Measurements from ENCODE around the gene UBQLN4.

Gene UBQLN4

DNA sequence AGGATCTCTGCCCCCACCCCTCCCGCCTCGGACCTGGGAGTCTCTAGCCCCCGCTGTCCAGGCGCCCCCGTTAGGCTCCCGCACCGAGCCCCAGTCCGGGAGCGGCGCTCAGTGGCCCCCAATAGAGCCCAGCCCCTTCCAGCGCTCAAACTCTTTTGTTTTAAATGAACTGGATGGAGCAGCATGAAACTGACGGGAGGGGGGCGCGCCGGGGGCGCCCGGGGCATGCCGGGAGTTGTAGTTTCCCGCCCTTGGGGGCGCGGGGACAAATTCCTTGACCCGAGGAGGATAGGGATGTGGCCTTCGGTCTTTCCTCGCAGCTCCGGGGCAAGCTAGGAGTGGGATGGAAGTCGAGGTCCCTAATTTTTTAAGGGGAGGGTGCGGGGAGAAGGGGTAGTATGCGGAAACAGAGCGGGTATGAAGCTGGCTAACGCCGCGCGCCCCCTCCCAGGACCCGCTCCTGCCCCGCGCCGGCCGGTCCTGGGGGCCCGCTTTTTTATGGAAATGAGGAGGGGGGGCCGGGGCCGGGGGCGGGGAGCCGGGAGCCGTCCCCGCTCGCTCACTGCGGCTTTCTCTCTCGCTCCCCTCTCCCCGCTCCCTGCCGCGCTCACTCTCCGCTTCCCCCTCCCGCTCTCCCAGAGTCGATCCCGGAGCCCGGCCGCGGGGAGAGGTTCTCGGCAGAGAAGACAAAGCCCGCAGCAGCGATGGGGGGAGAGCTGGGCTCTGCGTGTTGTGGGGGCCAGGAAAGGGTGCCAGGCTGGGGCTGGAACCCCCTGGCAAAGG, 28.9 kb upstream of the UBQLN4 start, which contains the start of gene MEX3A:
TSS of gene MEX3A (minus strand) at position 157 of the 783 bp plus-strand sequence. CDS start 467 bp downstream, outside the sequence.
- H3K9me3 ChIP-seq (ENCODE audit: insufficient read depth, low read length), result no peaks in the 10 kb centered on the region
- no peaks in the 10 kb centered on the region for H3K9me2 ChIP-seq (replicated peaks; ENCODE audit: insufficient read depth, low read length)
- H3K9ac ChIP-seq (ENCODE audit: low read length), result peak within 1 kb of the TSS; percentile 56
- H3K36me3 ChIP-seq (ENCODE audit: low read length), result no peaks in the 10 kb centered on the region
- no peaks in the 10 kb centered on the region for H3F3A ChIP-seq (ENCODE audit: insufficient read depth)
- no peaks in the 10 kb centered on the region for H3K79me2 ChIP-seq (ENCODE audit: insufficient read depth, low read length)
- no peaks in the 10 kb centered on the region for H4K20me1 ChIP-seq (ENCODE audit: low read depth, low read length)
- H3K27me3 ChIP-seq (ENCODE audit: low read length), result no peaks in the 10 kb centered on the region
- TF ChIP-seq EZH2phosphoT487 (conservative IDR thresholded peaks at IDR 0.05; ENCODE audit: low read length), result no peak
- TF ChIP-seq, protein P1, sequence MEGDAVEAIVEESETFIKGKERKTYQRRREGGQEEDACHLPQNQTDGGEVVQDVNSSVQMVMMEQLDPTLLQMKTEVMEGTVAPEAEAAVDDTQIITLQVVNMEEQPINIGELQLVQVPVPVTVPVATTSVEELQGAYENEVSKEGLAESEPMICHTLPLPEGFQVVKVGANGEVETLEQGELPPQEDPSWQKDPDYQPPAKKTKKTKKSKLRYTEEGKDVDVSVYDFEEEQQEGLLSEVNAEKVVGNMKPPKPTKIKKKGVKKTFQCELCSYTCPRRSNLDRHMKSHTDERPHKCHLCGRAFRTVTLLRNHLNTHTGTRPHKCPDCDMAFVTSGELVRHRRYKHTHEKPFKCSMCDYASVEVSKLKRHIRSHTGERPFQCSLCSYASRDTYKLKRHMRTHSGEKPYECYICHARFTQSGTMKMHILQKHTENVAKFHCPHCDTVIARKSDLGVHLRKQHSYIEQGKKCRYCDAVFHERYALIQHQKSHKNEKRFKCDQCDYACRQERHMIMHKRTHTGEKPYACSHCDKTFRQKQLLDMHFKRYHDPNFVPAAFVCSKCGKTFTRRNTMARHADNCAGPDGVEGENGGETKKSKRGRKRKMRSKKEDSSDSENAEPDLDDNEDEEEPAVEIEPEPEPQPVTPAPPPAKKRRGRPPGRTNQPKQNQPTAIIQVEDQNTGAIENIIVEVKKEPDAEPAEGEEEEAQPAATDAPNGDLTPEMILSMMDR (IDR thresholded peaks at IDR 0.05; ENCODE audit: insufficient read depth, low read length, poor library complexity, severe bottlenecking), result no peak
- H3K4me3 ChIP-seq (ENCODE audit: insufficient read depth, low read length, poor library complexity, severe bottlenecking), result peak within 1 kb of the TSS; percentile 70
- peak within 1 kb of the TSS; percentile 79 for H3K4me2 ChIP-seq (ENCODE audit: low read depth, low read length, poor library complexity, severe bottlenecking)
- no peak within 1 kb of the TSS for H3K27ac ChIP-seq (ENCODE audit: low read depth, low read length)
- peak within 1 kb of the TSS; percentile 67 for H2AFZ ChIP-seq (ENCODE audit: low read depth, low read length, severe bottlenecking)

- H2AFZ ChIP-seq (ENCODE audit: low read depth, low read length, severe bottlenecking), result peak overlapping the region; percentile 67
These were observed 28.3 kb upstream of the UBQLN4 start for GRCh38 chr1:156081917-156082308.

DNA sequence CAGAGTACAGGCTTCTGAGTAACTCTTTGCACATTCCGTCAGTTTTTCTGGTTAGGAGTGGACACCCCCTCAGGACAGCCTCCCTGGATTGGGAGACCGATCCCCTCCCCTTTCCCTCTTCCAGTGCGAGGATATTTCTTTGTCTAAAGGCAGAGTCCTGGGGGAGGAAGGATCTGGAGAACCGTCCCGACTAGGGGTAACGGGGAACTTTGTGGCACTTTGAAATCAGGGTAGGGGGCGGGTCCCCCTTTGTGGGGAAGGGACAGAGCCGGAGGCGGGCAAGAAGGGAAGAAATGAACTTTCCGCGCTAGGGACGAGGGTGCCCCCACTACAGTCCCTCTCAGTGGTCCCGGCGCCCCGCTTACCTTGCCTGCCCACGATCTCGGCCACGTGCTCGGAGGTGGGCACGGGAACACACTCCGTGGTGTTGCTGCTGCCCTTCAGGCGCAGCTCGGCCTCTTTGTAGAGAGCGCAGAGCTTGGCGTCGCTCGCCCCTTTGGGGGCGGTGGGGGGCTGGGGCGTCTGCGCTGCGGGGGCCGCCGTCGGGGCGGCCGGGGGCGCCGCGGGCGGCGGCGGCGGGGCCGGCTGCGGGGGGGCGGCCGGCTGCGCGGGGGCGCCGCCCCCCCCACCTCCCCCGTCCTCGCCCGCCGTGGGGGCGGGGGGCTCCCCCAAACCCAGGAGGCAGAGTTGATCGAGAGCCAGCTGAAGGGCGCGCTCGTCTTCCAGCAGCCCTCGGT, 27.8 kb upstream of the UBQLN4 start:
- Histone ChIP-seq H3K27me3 (ENCODE audit: low read length) (no peaks in the 10 kb centered on the region), H3F3A (ENCODE audit: insufficient read depth) (no peaks in the 10 kb centered on the region), H3K79me2 (ENCODE audit: insufficient read depth, low read length) (no peaks in the 10 kb centered on the region), H3K4me2 (ENCODE audit: low read depth, low read length, poor library complexity, severe bottlenecking) (no peak overlapping the region), H2AFZ (ENCODE audit: low read depth, low read length, severe bottlenecking) (no peak overlapping the region), H3K27ac (ENCODE audit: low read depth, low read length) (no peak overlapping the region), H3K9me2 (replicated peaks; ENCODE audit: insufficient read depth, low read length) (no peaks in the 10 kb centered on the region), H3K9me3 (ENCODE audit: insufficient read depth, low read length) (no peaks in the 10 kb centered on the region), H3K36me3 (ENCODE audit: low read length) (no peaks in the 10 kb centered on the region), H3K4me3 (ENCODE audit: insufficient read depth, low read length, poor library complexity, severe bottlenecking) (no peak overlapping the region), H3K9ac (ENCODE audit: low read length) (no peak overlapping the region), H4K20me1 (ENCODE audit: low read depth, low read length) (no peaks in the 10 kb centered on the region)
- no peak for TF ChIP-seq EZH2phosphoT487 (conservative IDR thresholded peaks at IDR 0.05; ENCODE audit: low read length)
- TF ChIP-seq, protein P1 (IDR thresholded peaks at IDR 0.05; ENCODE audit: insufficient read depth, low read length, poor library complexity, severe bottlenecking), result no peak

More at GRCh38 chr1:156081917-156082308, 28.3 kb upstream of the UBQLN4 start:
- Histone ChIP-seq H3K9me3 (ENCODE audit: insufficient read depth, low read length) (no peaks in the 10 kb centered on the region), H4K20me1 (ENCODE audit: low read depth, low read length) (no peaks in the 10 kb centered on the region), H3K27me3 (ENCODE audit: low read length) (no peaks in the 10 kb centered on the region), H3K36me3 (ENCODE audit: low read length) (no peaks in the 10 kb centered on the region), H3K79me2 (ENCODE audit: insufficient read depth, low read length) (no peaks in the 10 kb centered on the region), H3F3A (ENCODE audit: insufficient read depth) (no peaks in the 10 kb centered on the region), H3K9me2 (replicated peaks; ENCODE audit: insufficient read depth, low read length) (no peaks in the 10 kb centered on the region), H3K4me2 (ENCODE audit: low read depth, low read length, poor library complexity, severe bottlenecking) (peak overlapping the region; percentile 79), H3K4me3 (ENCODE audit: insufficient read depth, low read length, poor library complexity, severe bottlenecking) (peak overlapping the region; percentile 70), H3K9ac (ENCODE audit: low read length) (peak overlapping the region; percentile 56), H3K27ac (ENCODE audit: low read depth, low read length) (no peak overlapping the region)
- TF ChIP-seq EZH2phosphoT487 (conservative IDR thresholded peaks at IDR 0.05; ENCODE audit: low read length), result no peak
- TF ChIP-seq, protein P1 (IDR thresholded peaks at IDR 0.05; ENCODE audit: insufficient read depth, low read length, poor library complexity, severe bottlenecking), result no peak
